Stimulated activated CD8-positive, alpha-beta memory T cell treated with anti-CD3 and anti-CD28 coated beads, Interleukin-4, amount 100 ng/mL, for 24 hours (primary cell): ENCODE measurements around the gene AGBL3.

Experiments used
- DNase-seq: peaks from one replicate; pipeline ENCODE4 v3.0.0-alpha.2; 2020; ENCODE audit warnings: low read depth

Gene AGBL3

DNA sequence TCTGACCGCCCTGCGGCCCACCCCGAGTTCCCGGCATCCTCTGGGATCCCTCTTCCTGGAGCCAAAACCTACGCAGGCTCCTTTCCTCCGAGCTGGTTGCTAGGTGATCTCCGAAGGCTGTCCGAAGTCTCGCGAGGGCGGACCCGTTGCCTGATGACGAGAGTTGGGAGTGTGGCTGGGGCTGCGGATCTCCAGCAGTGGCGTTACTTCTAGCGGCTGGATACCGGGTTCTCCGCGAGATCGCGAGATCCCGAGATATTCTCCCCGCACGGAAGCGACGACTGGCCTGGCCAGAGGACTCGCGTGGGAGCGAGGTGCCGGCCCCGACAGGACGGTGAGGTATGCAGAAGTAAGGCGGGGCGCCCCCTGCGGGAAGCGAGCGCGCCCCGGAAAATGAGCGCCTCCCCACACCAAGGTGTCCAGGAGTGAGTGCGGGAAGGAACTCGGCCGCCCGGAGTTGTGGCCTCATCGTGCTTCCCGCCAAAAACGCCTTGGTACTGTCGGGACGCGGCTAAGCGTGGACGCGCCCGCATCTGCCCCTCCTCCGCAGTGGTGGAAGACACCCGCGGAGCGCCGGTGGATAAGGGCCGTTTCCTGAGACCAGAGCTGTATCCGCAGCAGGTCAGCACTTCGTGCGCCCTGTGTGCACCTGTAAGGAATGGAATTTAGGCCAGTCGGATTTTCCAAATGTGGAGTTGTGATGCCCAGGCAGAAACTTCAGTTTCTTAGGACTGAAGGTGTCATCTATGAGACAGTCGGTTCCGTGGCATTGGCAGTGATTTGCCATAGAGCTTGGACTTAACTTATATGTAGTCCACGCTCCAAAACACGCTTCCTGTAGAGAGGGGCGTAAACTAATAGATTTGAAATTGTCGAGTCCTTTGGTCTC, at the start of gene AGBL3:
Gene AGBL3 (plus strand): TSS at position 146 of the 889 bp plus-strand sequence. CDS start 1,426 bp downstream, outside the sequence.
- DNase-seq, result peak; percentile 84

GRCh38 chr7:134936893-134937510, 49.3 kb upstream of the AGBL3 start:
- no peak for DNase-seq

DNA sequence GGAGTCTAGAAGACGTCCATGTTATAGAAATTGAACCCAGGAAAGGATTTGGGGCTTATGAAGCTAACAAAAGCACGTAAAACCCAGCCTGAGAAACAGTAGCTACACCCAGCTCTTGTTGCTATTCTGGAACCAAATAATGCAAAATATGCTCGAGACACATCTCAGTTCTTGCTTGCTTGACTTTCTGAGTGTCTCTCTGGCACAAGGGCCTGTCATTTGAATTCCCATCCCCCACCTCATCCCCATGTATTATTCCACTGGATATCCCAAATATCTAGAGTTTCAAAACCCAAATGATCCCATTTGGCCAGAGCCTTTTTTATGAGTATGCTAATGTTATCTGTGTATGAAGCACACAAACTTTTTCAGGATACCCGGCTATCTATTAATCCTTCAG, 48.2 kb upstream of the AGBL3 start:
- DNase-seq, result no peak

DNA sequence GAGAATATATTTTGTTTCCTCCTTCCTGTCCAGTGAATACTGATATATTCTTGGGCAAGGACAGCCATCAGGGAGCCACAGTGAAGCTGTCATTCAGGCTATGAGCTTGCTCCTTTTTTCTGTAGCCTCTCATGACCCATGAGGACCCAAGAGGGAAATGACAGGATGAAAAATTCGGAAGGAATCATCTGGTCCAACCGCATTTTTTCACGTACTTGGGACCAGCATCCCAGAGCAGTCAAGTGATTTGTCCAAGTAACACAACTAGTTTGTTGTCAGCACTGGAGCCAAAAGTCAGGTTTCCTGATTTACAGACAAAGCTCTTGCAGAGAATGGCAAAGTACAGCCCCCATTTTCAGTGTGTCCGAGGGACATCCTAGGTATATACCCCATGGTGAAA, 47.2 kb upstream of the AGBL3 start:
- DNase-seq, result no peak

- no peak for DNase-seq
Observed at GRCh38 chr7:134940729-134941128, 45.6 kb upstream of the AGBL3 start.

GRCh38 chr7:134941185-134941900, 45.0 kb upstream of the AGBL3 start:
- DNase-seq, result no peak

DNA sequence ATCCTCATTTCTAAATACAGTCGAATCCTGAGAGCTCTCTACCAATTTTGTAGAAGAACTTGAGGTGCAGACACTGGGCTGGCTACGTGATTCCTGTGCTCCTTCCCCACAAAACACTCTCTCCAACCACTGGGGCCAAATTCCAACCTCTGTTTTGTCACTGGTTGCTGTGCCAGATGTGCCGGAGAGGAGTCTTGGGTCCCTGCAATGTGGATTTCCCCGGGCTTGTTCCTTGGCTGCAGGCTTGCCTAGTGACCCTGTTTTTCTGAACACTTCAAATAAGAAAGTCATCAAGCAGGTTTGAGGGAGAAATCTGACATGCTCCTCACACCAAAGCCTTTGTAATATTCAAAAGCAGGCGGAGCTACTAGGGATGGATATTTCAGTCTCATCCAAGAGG, 44.4 kb upstream of the AGBL3 start:
- no peak for DNase-seq

- no peak for DNase-seq
Observed at GRCh38 chr7:134942690-134943466, 43.4 kb upstream of the AGBL3 start.

DNA sequence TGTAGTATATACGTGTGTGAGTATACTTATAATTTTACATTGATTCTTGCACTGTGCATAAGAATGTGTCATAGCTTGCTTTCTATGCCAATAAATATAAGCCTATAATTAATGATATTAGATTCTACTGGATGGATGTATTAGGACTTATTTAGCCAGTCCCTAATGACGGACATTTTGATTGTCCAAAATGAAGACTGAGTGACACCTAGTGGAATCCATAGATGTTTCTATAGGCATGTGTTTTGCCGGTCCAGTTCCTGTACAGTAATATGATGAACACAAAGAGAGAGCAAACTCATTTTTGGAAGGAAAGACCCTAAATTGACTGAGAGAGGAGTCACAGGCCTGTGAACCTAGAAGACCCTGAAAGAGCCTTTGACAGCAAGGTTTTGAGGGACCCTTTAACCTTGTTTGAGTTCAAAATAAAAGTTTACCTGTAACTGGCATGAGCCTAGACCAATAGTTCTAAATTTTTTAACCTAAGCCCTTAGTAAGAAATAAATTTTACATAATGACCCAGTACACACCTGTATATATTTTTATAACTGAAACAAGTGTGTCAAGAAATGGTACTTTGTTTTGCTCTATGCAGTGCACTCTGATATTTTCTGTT, 42.4 kb upstream of the AGBL3 start:
- no peak for DNase-seq

- no peak for DNase-seq
Observed at GRCh38 chr7:134945691-134946090, 40.6 kb upstream of the AGBL3 start.

GRCh38 chr7:134946260-134946659, 40.0 kb upstream of the AGBL3 start:
- DNase-seq, result no peak

DNA sequence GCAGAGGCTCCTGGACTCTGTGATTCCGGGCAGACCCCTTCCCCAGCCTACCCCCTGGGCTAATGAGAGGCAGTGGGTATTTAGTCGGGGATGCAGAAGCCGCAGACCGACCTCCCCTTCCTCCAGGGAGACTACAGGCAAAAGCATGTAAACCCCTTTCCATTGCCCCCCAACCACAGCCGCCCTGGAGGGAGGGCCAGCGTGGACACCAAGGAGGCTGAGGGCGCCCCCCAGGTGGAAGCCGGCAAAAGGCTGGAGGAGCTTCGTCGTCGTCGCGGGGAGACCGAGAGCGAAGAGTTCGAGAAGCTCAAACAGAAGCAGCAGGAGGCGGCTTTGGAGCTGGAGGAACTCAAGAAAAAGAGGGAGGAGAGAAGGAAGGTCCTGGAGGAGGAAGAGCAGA, 39.0 kb upstream of the AGBL3 start:
- no peak for DNase-seq

DNA sequence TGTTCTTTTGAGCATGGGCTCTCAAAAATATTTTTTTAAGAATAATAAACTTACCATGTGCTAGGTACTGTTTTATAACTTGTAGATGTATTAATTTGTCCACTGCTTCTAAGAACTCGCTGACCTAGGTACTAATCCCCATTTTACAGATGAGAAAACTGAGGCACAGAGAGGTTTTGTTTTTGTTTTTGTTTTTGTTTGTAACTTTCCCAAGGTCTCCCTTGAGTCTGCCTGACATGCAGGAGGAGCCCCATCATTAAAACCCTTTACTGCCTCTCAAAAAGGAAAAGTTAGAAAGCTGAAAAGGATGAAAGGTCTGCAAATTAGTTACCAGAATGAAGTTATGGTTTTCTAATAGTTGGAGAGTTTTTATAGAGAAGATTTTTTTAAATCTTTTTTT, 38.5 kb upstream of the AGBL3 start:
- no peak for DNase-seq

DNA sequence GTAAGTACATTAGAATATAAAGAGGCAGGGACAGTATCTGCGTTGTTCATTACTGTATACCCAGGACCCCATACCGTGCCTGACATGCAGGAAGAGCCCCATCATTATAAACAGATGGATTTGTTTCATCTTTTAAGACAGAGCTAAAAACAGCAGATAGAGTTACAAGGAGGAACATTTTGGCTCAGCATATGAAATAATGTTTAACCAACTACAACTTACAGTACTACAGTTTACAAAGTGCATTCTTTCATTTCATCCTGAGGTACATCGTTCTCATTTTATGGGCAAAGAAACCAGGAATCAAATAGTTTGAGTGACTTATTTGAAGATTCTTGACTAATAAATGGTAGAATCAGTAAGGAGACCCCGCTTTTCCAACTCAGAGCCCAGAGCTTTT, 38.1 kb upstream of the AGBL3 start:
- no peak for DNase-seq

- DNase-seq, result no peak
Observed at GRCh38 chr7:134948736-134949135, 37.6 kb upstream of the AGBL3 start.

DNA sequence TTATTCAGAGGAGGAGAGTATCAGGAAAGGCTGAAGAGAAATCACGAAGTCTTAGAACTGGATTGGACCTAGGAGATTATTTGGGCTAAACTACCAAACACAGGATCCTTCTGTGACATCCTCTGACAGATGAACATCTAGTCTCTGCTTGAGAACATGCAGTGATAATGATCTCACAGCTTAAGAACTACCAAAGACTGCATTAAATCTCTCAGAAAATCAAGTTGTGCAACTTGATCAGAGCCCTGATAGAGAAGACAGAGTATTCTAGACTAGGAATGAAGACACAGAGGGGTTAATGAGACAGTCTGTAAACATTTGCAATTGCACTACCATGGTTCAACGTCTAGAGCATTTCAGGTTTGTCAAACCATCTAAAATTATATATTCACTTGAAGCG, 37.1 kb upstream of the AGBL3 start:
- DNase-seq, result no peak

DNA sequence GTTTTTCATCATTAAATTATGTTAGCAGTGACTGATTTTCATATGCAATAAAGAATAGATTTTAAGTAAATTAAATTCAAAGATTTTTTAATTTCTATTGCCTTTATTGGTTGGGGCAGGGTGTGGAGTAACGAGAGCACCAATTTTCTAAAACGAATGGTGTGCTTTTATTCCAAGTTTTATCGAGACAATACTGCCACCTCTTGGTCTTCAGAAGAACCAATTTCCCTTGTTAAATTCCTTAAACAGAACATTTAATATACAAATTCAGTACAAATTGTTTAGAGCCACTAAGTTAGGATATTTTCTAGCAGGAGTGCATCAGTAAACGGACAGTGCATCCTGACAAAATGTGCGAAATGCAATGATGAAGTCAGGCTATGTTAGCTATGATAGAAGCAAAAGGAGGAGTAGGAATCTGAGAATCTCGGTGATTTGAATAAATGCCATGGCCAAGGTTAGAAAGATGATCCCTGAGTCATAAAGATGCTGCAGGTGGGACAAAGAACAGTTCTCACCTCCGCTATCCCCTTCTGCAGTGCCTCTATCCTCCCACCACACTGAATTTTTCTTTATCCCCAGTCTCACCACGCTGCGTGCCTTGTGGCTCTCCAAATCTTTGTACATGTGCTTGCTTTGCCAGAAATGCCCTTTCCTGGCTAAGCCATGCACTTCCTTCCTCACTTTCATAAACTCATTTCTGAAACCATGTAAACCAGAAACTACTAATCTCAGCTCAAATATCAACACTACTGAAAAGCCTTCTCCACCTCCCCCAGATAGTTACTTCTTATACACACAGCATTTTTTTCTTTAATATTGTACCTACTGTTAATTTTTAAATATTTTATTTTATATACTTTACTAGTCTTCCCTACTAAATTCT, 31.9 kb upstream of the AGBL3 start:
- DNase-seq, result no peak

GRCh38 chr7:134957005-134957404, 29.3 kb upstream of the AGBL3 start:
- DNase-seq, result no peak

- no peak for DNase-seq
Observed at GRCh38 chr7:134959810-134960209, 26.5 kb upstream of the AGBL3 start.

DNA sequence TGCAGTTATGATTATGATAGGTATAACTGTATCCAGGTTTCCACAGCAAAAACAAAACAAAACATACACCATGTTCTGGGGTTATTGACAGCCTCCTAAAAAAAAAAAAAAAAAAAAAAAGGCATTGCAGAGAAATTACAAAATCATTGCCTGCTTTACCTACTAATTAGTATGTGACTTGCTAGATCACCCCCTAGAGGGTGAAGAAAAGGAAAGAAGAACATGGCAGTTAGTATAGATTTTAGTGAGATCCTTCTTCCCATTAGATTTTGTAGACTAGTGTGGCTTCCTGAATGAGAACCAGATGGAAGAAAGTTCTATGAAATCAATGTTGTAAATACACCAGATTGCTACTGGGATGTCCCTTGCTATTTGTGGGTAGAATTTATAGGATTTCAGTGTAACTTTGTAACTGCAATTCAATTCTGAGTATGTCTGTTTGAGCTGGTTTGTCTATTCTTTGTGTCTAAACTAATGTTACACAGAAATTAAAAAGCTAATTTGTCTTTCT, 24.0 kb upstream of the AGBL3 start:
- no peak for DNase-seq
